Dendritic cell treated with granulocyte-macrophage colony-stimulating factor and Interleukin-4, amounts not matched to agents 40 ng/mL and 50 ng/mL, for 4 days (primary cell): Measurements from ENCODE around the gene CCDC192.
"Not testable (repeated sequence)": the region's sequence is repeated elsewhere in the genome, so short reads cannot be mapped to it uniquely, and the experiment has no call there.

Experiments used
- H3K27ac Mint-ChIP-seq: one replicate; pipeline ENCODE4 v1.8.0; 2022; ENCODE audit warnings: mild to moderate bottlenecking, mixed read lengths
- H3K27me3 Mint-ChIP-seq: one replicate; pipeline ENCODE4 v1.8.0; 2022; ENCODE audit warnings: mild to moderate bottlenecking, mixed read lengths
- H3K36me3 Mint-ChIP-seq: one replicate; pipeline ENCODE4 v1.8.0; 2022; ENCODE audit warnings: low read depth, mixed read lengths
- H3K4me1 Mint-ChIP-seq: one replicate; pipeline ENCODE4 v1.8.0; 2022; ENCODE audit warnings: low read depth, mixed read lengths
- H3K4me3 Mint-ChIP-seq: one replicate; pipeline ENCODE4 v1.8.0; 2022; ENCODE audit warnings: mild to moderate bottlenecking, moderate library complexity, mixed read lengths
- H3K9me3 Mint-ChIP-seq: one replicate; pipeline ENCODE4 v1.8.0; 2022; ENCODE audit warnings: mixed read lengths
- intact Hi-C: fragments of 100-400 bp; cut with micrococcal nuclease; formaldehyde crosslinking; loops from one replicate; pipeline ENCODE4 v1.15.0; 2022

Gene CCDC192

GRCh38 chr5:127713083-127713482 lies 9.9 kb downstream of the CCDC192 start:
- H3K27ac Mint-ChIP-seq, H3K4me3 Mint-ChIP-seq, H3K9me3 Mint-ChIP-seq, H3K4me1 Mint-ChIP-seq, H3K36me3 Mint-ChIP-seq, intact Hi-C loops, H3K27me3 Mint-ChIP-seq: not testable (repeated sequence)

DNA sequence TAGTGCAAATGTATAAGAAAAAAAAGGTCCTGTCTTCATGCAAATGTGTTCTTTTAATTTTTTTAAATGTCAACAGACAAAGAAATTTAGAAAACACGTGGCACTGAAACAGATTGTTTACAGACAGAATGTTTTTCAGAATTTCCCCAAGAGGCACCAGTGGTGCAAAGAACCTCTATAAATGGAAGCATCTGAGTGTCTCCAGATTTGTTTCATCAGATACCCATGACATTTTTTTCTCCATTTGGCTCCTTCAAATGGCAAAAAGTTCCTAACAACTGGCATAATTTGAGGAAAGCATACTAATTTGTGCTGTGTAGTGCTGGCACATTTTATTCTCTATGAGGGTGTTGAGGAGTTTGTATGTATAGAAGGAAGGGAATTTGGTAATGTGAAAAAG lies 15.0 kb downstream of the CCDC192 start:
- no peaks in the 10 kb centered on the region for H3K36me3 Mint-ChIP-seq
- H3K4me1 Mint-ChIP-seq: peaks cover 16% of the 10 kb centered on the region
- no peak overlapping the region for H3K27ac Mint-ChIP-seq
- intact Hi-C loops: no loop called here
- no peaks in the 10 kb centered on the region for H3K27me3 Mint-ChIP-seq
- H3K4me3 Mint-ChIP-seq: no peak overlapping the region
- peaks cover 24% of the 10 kb centered on the region for H3K9me3 Mint-ChIP-seq

DNA sequence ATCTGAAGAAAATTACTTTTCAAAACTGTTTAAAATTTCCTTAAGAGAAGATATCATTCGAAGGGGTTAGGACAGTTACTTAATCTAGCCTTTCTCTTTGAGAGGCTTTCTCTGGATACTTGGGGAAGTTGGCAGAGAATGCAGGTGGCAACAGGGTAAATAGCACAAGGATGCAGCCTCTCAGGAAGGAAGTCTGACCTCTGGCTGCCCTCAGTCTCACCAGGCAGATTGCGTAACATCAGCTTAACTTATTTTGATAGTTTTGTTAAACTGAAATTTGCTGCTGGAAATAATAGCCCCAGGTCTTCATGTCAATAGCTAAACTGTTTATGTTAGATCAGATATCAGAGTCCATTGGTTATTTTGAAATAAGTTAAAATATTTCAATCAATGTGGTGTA lies 20.4 kb downstream of the CCDC192 start:
- Mint-ChIP-seq H3K9me3 (peaks cover 24% of the 10 kb centered on the region), H3K4me3 (no peak overlapping the region), H3K27ac (no peak overlapping the region)

DNA sequence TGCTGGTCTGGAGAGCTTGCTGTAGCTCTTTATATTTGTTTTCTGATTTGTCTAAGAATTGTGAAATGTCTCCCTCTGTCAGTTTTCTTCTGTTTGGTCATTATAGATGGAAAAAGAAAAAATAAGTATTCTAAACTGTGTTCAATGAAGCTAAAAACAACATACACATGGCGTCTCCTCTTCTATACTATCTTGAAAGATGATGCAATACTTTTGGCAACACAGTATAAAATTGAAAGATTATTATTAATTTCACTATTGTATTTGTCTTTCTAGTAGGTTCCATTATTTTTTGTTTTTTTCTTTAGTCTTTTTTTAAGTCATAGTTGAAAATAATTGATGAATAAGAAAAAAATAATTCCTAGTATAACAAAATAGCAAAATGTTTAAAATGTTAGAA lies 22.5 kb downstream of the CCDC192 start:
- Mint-ChIP-seq H3K4me3 (no peak overlapping the region), H3K27me3 (no peaks in the 10 kb centered on the region), H3K4me1 (peaks cover 22% of the 10 kb centered on the region), H3K9me3 (peaks cover 12% of the 10 kb centered on the region), H3K27ac (no peak overlapping the region), H3K36me3 (no peaks in the 10 kb centered on the region)
- intact Hi-C loops: no loop called here

More for the DNA sequence above, 20.4 kb downstream of the CCDC192 start:
- H3K4me1 Mint-ChIP-seq: peaks cover 22% of the 10 kb centered on the region
- H3K27me3 Mint-ChIP-seq: no peaks in the 10 kb centered on the region
- intact Hi-C loops: no loop called here
- H3K36me3 Mint-ChIP-seq: no peaks in the 10 kb centered on the region

GRCh38 chr5:127732963-127733362 lies 29.8 kb downstream of the CCDC192 start:
- H3K4me3 Mint-ChIP-seq: no peak overlapping the region
- H3K9me3 Mint-ChIP-seq: peaks cover 7% of the 10 kb centered on the region
- H3K27me3 Mint-ChIP-seq: no peaks in the 10 kb centered on the region

DNA sequence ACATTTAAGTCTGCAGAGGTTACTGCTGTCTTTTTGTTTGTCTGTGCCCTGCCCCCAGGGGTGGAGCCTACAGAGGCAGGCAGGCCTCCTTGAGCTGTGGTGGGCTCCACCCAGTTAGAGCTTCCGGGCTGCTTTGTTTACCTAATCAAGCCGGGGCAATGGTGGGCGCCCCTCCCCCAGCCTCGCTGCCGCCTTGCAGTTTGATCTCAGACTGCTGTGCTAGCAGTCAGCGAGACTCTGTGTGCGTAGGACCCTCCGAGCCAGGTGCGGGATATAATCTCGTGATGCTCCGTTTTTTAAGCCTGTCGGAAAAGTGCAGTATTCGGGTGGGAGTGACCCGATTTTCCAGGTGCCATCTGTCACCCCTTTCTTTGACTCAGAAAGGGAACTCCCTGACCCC lies 36.2 kb downstream of the CCDC192 start:
- intact Hi-C loops, H3K27ac Mint-ChIP-seq, H3K27me3 Mint-ChIP-seq, H3K4me3 Mint-ChIP-seq, H3K4me1 Mint-ChIP-seq, H3K9me3 Mint-ChIP-seq, H3K36me3 Mint-ChIP-seq: not testable (repeated sequence)

More at GRCh38 chr5:127732963-127733362, 29.8 kb downstream of the CCDC192 start:
- H3K27ac Mint-ChIP-seq: no peak overlapping the region
- no peaks in the 10 kb centered on the region for H3K4me1 Mint-ChIP-seq
- H3K36me3 Mint-ChIP-seq: no peaks in the 10 kb centered on the region
- intact Hi-C loops: no loop called here

DNA sequence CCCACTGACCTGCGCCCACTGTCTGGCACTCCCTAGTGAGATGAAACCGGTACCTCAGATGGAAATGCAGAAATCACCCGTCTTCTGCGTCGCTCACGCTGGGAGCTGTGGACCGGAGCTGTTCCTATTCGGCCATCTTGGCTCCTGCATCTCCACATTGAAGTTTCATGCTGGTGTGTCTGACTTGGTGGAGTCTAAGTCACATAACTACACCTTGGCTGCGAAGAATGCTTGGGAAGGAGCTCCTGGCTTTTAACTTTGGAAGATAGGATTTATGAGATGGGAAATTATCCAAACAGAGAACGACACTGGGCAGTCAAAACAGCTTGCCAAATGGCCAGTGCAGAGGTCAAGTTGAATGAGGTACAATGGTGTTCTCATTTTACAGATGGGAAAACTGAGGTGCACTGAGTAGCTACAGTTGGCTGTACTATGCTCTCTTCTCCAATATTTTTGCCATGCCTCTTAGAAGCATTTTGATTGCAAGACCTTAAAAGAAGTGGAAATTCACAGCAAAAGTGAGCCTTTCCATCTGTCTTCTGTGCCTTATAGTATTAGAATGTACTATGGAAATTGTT lies 36.7 kb downstream of the CCDC192 start:
- no peaks in the 10 kb centered on the region for H3K27me3 Mint-ChIP-seq
- intact Hi-C loops: loop anchor here (10.0 kb wide), 1 partner anchor 935 kb away; no protein-coding TSS in a partner anchor
- no peak overlapping the region for H3K4me3 Mint-ChIP-seq
- H3K4me1 Mint-ChIP-seq: no peaks in the 10 kb centered on the region
- H3K36me3 Mint-ChIP-seq: no peaks in the 10 kb centered on the region
- H3K9me3 Mint-ChIP-seq: peaks cover 8% of the 10 kb centered on the region
- H3K27ac Mint-ChIP-seq: no peak overlapping the region

GRCh38 chr5:127741412-127741811 lies 38.2 kb downstream of the CCDC192 start:
- no peaks in the 10 kb centered on the region for H3K27me3 Mint-ChIP-seq
- H3K9me3 Mint-ChIP-seq: peaks cover 8% of the 10 kb centered on the region
- H3K27ac Mint-ChIP-seq: no peak overlapping the region
- intact Hi-C loops: loop anchor here (10.0 kb wide), 1 partner anchor 933 kb away; no protein-coding TSS in a partner anchor
- H3K36me3 Mint-ChIP-seq: no peaks in the 10 kb centered on the region
- H3K4me1 Mint-ChIP-seq: no peaks in the 10 kb centered on the region
- H3K4me3 Mint-ChIP-seq: no peak overlapping the region

GRCh38 chr5:127744241-127744640 lies 41.0 kb downstream of the CCDC192 start:
- Mint-ChIP-seq H3K36me3 (no peaks in the 10 kb centered on the region), H3K4me3 (no peak overlapping the region), H3K4me1 (no peaks in the 10 kb centered on the region), H3K9me3 (no peaks in the 10 kb centered on the region), H3K27me3 (no peaks in the 10 kb centered on the region), H3K27ac (no peak overlapping the region)
- intact Hi-C loops: loop anchor here (10.0 kb wide), 1 partner anchor 931 kb away; no protein-coding TSS in a partner anchor

GRCh38 chr5:127746756-127747155 lies 43.6 kb downstream of the CCDC192 start:
- intact Hi-C loops: loop anchor here (10.0 kb wide), 1 partner anchor 928 kb away; no protein-coding TSS in a partner anchor
- Mint-ChIP-seq H3K27me3 (no peaks in the 10 kb centered on the region), H3K4me1 (no peaks in the 10 kb centered on the region), H3K4me3 (no peak overlapping the region), H3K36me3 (no peaks in the 10 kb centered on the region), H3K9me3 (no peaks in the 10 kb centered on the region), H3K27ac (no peak overlapping the region)

- not testable (repeated sequence) for H3K4me3 Mint-ChIP-seq, H3K4me1 Mint-ChIP-seq, H3K27me3 Mint-ChIP-seq, H3K27ac Mint-ChIP-seq, H3K36me3 Mint-ChIP-seq, H3K9me3 Mint-ChIP-seq
- intact Hi-C loops: loop anchor here (10.0 kb wide), 1 partner anchor 742 kb away; no protein-coding TSS in a partner anchor
Measured at GRCh38 chr5:127752503-127753265, 49.5 kb downstream of the CCDC192 start.

DNA sequence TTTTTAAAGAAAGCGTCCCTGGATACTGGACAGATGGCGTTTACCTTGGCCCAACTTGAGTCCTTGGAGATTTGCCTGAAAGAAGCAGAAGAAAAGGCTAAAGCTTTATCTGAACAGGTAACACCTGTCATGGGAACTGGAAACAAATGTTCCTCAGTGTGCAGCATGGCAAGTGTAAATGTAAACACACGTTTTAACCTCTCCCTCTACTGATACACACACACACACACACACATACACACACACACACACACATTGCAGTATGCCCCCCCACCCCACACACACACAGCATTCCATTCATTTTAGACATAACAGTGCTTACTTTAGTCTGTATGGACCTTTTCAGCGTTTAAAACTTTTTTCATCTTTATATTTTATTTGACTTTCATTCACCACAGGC lies 51.1 kb downstream of the CCDC192 start:
- Mint-ChIP-seq H3K9me3 (no peaks in the 10 kb centered on the region), H3K27me3 (no peaks in the 10 kb centered on the region), H3K4me1 (no peaks in the 10 kb centered on the region), H3K4me3 (no peak overlapping the region), H3K36me3 (no peaks in the 10 kb centered on the region), H3K27ac (no peak overlapping the region)
- intact Hi-C loops: loop anchor here (10.0 kb wide), 1 partner anchor 741 kb away; no protein-coding TSS in a partner anchor

- Mint-ChIP-seq H3K27ac (no peak overlapping the region), H3K36me3 (no peaks in the 10 kb centered on the region), H3K9me3 (no peaks in the 10 kb centered on the region), H3K4me1 (no peaks in the 10 kb centered on the region), H3K27me3 (no peaks in the 10 kb centered on the region), H3K4me3 (no peak overlapping the region)
- intact Hi-C loops: loop anchor here (5.0 to 10.0 kb wide), 2 partner anchors 448 to 740 kb away; no protein-coding TSS in a partner anchor
Measured at GRCh38 chr5:127754706-127755105, 51.5 kb downstream of the CCDC192 start.

- no peak overlapping the region for H3K4me3 Mint-ChIP-seq
- H3K27me3 Mint-ChIP-seq: no peaks in the 10 kb centered on the region
- no peaks in the 10 kb centered on the region for H3K36me3 Mint-ChIP-seq
- intact Hi-C loops: loop anchor here (5.0 to 10.0 kb wide), 2 partner anchors 445 to 737 kb away; no protein-coding TSS in a partner anchor
- no peaks in the 10 kb centered on the region for H3K9me3 Mint-ChIP-seq
- no peaks in the 10 kb centered on the region for H3K4me1 Mint-ChIP-seq
- no peak overlapping the region for H3K27ac Mint-ChIP-seq
Measured at GRCh38 chr5:127757576-127757975, 54.4 kb downstream of the CCDC192 start.
